ENCODE results near the gene ABHD16A. TPM values are rescaled to one million over a fixed set of nuclear protein-coding genes. Genes with fewer than 3 reads are reported as not detected.

Gene ABHD16A
- total RNA-seq, 2 experiments from 2014 or later: 28.6 to 32.7 TPM

DNA sequence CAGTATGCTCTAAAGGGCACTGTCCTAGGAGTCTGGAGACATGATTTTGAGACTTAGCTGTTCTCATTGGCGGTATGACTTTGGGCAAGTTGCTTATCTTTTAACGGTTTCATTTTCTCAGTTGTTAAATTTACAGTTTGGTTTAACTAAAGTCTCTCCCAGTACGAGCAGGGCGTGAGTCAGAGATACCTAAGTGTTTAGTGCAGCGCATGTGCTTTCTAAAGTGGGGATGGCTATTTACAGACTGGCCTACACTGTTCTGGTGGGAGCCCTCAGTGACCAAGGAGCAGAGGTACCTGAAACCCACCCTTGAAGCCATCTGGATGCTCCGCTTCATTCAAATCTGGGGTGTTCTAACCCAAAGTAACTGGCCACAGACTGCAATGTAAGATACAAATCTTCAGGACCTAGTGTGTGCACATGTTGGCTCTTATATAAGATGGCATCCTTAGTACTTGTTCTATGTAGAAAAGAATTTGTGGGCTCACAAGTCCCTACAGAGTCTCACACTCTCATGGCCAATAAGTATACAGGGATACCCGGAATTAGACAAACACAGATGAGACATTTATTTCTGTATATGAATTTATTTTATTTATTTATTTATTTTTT is 47.4 kb upstream of the ABHD16A start:
- Histone ChIP-seq H3K79me2 (ENCODE audit: insufficient read depth, low read depth, low read length) (no peaks in the 10 kb centered on the region), H3K27ac (ENCODE audit: low read depth, low read length, poor library complexity, severe bottlenecking) (no peak overlapping the region), H3K9me3 (ENCODE audit: low read length) (no peaks in the 10 kb centered on the region), H3K4me3 (ENCODE audit: low read depth, low read length, poor library complexity, severe bottlenecking) (no peak overlapping the region), H2AFZ (ENCODE audit: low read length) (no peak overlapping the region), H3K4me1 (ENCODE audit: insufficient read depth, low read length, poor library complexity, severe bottlenecking) (no peaks in the 10 kb centered on the region), H3K9me2 (ENCODE audit: insufficient read depth, low read length) (no peaks in the 10 kb centered on the region), H4K20me1 (ENCODE audit: insufficient read depth, low read length) (no peaks in the 10 kb centered on the region), H3K36me3 (ENCODE audit: insufficient read depth, low read length) (peaks cover 31% of the 10 kb centered on the region), H3K4me2 (ENCODE audit: low read length) (no peak overlapping the region)
- TF ChIP-seq, protein P1, sequence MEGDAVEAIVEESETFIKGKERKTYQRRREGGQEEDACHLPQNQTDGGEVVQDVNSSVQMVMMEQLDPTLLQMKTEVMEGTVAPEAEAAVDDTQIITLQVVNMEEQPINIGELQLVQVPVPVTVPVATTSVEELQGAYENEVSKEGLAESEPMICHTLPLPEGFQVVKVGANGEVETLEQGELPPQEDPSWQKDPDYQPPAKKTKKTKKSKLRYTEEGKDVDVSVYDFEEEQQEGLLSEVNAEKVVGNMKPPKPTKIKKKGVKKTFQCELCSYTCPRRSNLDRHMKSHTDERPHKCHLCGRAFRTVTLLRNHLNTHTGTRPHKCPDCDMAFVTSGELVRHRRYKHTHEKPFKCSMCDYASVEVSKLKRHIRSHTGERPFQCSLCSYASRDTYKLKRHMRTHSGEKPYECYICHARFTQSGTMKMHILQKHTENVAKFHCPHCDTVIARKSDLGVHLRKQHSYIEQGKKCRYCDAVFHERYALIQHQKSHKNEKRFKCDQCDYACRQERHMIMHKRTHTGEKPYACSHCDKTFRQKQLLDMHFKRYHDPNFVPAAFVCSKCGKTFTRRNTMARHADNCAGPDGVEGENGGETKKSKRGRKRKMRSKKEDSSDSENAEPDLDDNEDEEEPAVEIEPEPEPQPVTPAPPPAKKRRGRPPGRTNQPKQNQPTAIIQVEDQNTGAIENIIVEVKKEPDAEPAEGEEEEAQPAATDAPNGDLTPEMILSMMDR (conservative IDR thresholded peaks at IDR 0.05; ENCODE audit: low read length): no peak
- TF ChIP-seq EZH2phosphoT487 (IDR thresholded peaks at IDR 0.05; ENCODE audit: borderline replicate concordance, low read depth, low read length): no peak
- POLR2A ChIA-PET: interaction anchor here (0.7 to 1.3 kb wide), 2 partner anchors 9 to 12 kb away, joined by 3 to 4 read pairs; no protein-coding TSS in a partner anchor
- intact Hi-C loops (cut with micrococcal nuclease; ENCODE audit: unreplicated experiment): no loop called here
- CTCF ChIA-PET (ENCODE audit: unreplicated experiment): no interaction called here
- BruUV-seq (replicated peaks): no TSS peak
- no peak for DNase-seq (ENCODE audit: low spot score)

DNA sequence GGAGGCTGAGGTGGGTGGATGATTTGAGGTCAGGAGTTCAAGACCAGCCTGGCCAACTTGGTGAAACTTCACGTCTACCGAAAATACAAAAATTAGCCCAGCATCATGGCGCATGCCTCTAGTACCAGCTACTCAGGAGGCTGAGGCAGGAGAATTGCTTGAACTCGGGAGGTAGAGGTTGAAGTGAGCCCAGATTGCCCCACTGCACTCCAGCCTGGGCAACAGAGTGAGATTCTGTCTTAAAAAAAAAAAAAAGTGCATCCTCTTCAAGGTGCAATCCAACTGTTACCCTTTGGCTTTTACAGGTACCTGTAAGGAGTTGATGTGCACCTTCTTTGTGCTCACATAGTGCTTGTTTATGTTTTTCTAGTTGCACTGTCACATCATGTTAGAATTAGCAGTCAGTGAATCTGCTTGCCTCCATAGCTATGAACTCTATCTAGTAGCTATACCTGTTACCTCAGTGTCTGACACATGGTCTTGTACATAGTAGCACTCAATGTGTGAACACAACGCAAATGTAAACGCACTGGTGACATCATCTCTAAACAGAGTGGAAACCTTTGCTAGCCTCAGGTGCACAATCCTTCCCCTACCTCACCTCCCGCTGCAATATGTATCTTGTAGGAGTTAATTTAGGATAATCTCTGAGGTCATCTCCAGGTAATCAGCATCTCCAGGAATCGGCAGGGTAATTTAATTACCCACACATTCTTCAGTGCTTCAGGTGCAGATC is 46.3 kb upstream of the ABHD16A start:
- no peak for DNase-seq (ENCODE audit: low spot score)
- Histone ChIP-seq H3K4me2 (ENCODE audit: low read length) (no peak overlapping the region), H2AFZ (ENCODE audit: low read length) (no peak overlapping the region), H4K20me1 (ENCODE audit: insufficient read depth, low read length) (no peaks in the 10 kb centered on the region), H3K27ac (ENCODE audit: low read depth, low read length, poor library complexity, severe bottlenecking) (no peak overlapping the region), H3K4me1 (ENCODE audit: insufficient read depth, low read length, poor library complexity, severe bottlenecking) (no peaks in the 10 kb centered on the region), H3K36me3 (ENCODE audit: insufficient read depth, low read length) (peaks cover 40% of the 10 kb centered on the region), H3K9me2 (ENCODE audit: insufficient read depth, low read length) (no peaks in the 10 kb centered on the region), H3K79me2 (ENCODE audit: insufficient read depth, low read depth, low read length) (no peaks in the 10 kb centered on the region), H3K9me3 (ENCODE audit: low read length) (no peaks in the 10 kb centered on the region), H3K4me3 (ENCODE audit: low read depth, low read length, poor library complexity, severe bottlenecking) (no peak overlapping the region)
- TF ChIP-seq, protein P1 (conservative IDR thresholded peaks at IDR 0.05; ENCODE audit: low read length): no peak
- TF ChIP-seq EZH2phosphoT487 (IDR thresholded peaks at IDR 0.05; ENCODE audit: borderline replicate concordance, low read depth, low read length): no peak
- BruUV-seq (replicated peaks): TSS peak; percentile 34
- ChIA-PET POLR2A (interaction anchor here (0.7 to 1.3 kb wide), 3 partner anchors 8 to 11 kb away, joined by 3 to 4 read pairs (median 4); partner anchors contain the start of gene MSH5), CTCF (ENCODE audit: unreplicated experiment) (no interaction called here)
- intact Hi-C loops (cut with micrococcal nuclease; ENCODE audit: unreplicated experiment): no loop called here

DNA sequence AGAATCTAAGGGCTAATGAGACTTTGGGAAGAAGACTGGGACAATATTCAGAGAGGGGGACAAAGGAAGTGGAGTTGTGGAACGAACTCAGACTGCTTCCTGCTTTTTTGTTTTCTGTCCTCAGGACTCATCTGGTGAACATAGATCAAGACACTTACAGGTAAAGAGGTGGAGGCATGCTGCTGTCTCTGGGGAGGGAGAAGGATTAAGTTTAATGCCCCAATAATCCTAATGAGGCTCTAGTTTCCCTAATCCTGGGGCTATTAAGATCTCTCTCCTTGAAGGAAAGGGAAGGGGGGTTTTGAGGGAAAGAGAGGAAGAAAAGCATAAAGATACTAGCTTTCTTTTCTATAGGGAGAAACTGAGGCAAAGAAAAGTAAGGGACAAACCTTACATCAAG is 41.3 kb upstream of the ABHD16A start:
- ChIA-PET POLR2A (no interaction called here), CTCF (ENCODE audit: unreplicated experiment) (no interaction called here)
- no TSS peak for BruUV-seq (replicated peaks)
- peaks cover 19% of the 10 kb centered on the region for H3K4me1 ChIP-seq (ENCODE audit: insufficient read depth, low read length, poor library complexity, severe bottlenecking)
- no peak overlapping the region for H2AFZ ChIP-seq (ENCODE audit: low read length)
- no peak for TF ChIP-seq EZH2phosphoT487 (IDR thresholded peaks at IDR 0.05; ENCODE audit: borderline replicate concordance, low read depth, low read length)
- TF ChIP-seq, protein P1 (conservative IDR thresholded peaks at IDR 0.05; ENCODE audit: low read length): no peak
- H3K9me2 ChIP-seq (ENCODE audit: insufficient read depth, low read length): no peaks in the 10 kb centered on the region
- no peaks in the 10 kb centered on the region for H3K9me3 ChIP-seq (ENCODE audit: low read length)
- H3K79me2 ChIP-seq (ENCODE audit: insufficient read depth, low read depth, low read length): peaks cover 13% of the 10 kb centered on the region; the same call in 1 of the 2 replicates
- H3K4me3 ChIP-seq (ENCODE audit: low read depth, low read length, poor library complexity, severe bottlenecking): no peak overlapping the region
- H4K20me1 ChIP-seq (ENCODE audit: insufficient read depth, low read length): no peaks in the 10 kb centered on the region
- H3K27ac ChIP-seq (ENCODE audit: low read depth, low read length, poor library complexity, severe bottlenecking): no peak overlapping the region
- peaks cover 67% of the 10 kb centered on the region for H3K36me3 ChIP-seq (ENCODE audit: insufficient read depth, low read length)
- no peak for DNase-seq (ENCODE audit: low spot score)
- no peak overlapping the region for H3K4me2 ChIP-seq (ENCODE audit: low read length)
- intact Hi-C loops (cut with micrococcal nuclease; ENCODE audit: unreplicated experiment): loop anchor here (5.0 kb wide), 1 partner anchor 43 kb away; no protein-coding TSS in a partner anchor

Measured in OCI-LY7 (cell line).